Stimulated activated effector memory CD8-positive, alpha-beta T cell treated with anti-CD3 and anti-CD28 coated beads, Interleukin-12 subunit alpha, Interleukin-12 subunit beta, amount 100 ng/mL, for 72 hours (primary cell): ENCODE data around the gene TMEM184C.

ENCODE experiments used
- ATAC-seq: fragments of 150-1000 bp; cut with Tn5 transposase; 2 replicates; pipeline ENCODE4 v1.10.0; 2021
- DNase-seq, 2 donors: peaks; one replicate each; pipeline ENCODE4 v3.0.0; 2021 to 2022; ENCODE audit warnings: low spot score in 2 of 2
- H3K27ac Mint-ChIP-seq: one replicate; pipeline ENCODE4 v1.8.0; 2022; ENCODE audit warnings: mild to moderate bottlenecking, mixed read lengths
- H3K36me3 Mint-ChIP-seq: one replicate; pipeline ENCODE4 v1.8.0; 2022; ENCODE audit warnings: mild to moderate bottlenecking, mixed read lengths
- H3K4me1 Mint-ChIP-seq: one replicate; pipeline ENCODE4 v1.8.0; 2022; ENCODE audit warnings: mixed read lengths
- H3K4me3 Mint-ChIP-seq: one replicate; pipeline ENCODE4 v1.8.0; 2022; ENCODE audit warnings: mild to moderate bottlenecking, mixed read lengths
- H3K9me3 Mint-ChIP-seq: one replicate; pipeline ENCODE4 v1.8.0; 2022; ENCODE audit warnings: mixed read lengths

Gene TMEM184C

DNA sequence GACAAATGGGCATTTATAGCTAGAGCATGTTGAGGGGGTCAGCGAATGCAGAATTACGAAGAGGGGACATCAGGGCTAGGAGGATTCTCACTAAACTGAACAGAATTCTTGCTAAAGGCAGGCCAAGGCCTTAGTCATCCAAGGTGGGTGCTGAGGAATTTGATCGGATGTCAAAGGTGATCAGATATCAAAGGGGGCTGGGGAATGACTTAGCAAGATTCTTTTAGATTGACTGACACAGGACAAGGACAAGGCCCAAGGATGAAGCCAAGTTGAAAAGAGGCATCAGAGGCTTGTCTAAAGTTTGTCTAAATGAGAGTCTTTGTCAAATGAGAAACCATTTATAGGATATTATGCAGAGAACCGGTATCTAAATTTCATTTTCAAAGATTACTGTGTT, 9.7 kb downstream of the TMEM184C start:
- H3K27ac Mint-ChIP-seq: no peak overlapping the region
- H3K4me1 Mint-ChIP-seq: no peaks in the 10 kb centered on the region
- H3K4me3 Mint-ChIP-seq: no peak overlapping the region
- no peaks in the 10 kb centered on the region for H3K9me3 Mint-ChIP-seq
- DNase-seq (no peak), ATAC-seq (no peak)
- peaks cover 94% of the 10 kb centered on the region for H3K36me3 Mint-ChIP-seq

DNA sequence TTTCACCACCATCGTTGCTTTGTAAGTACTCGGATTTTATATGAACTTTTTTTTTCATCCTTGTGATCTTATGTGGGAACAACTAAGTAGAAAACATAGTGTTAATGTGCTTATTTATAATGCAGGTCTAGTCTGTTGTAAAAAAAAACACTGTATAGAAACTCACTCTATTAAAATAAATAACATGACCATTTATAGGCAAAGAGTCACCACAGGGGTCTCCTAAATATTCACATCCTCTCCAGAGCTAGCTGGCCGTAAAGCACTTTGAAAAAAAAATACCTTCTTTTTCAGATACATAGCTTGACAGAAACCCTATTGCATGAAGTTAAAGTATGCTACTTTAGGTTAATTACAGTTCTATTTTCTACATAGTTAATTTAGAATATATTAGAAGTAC, 11.2 kb downstream of the TMEM184C start:
- Mint-ChIP-seq H3K9me3 (no peaks in the 10 kb centered on the region), H3K36me3 (peaks cover 94% of the 10 kb centered on the region), H3K27ac (no peak overlapping the region), H3K4me1 (no peaks in the 10 kb centered on the region), H3K4me3 (no peak overlapping the region)
- ATAC-seq (no peak), DNase-seq (no peak)

DNA sequence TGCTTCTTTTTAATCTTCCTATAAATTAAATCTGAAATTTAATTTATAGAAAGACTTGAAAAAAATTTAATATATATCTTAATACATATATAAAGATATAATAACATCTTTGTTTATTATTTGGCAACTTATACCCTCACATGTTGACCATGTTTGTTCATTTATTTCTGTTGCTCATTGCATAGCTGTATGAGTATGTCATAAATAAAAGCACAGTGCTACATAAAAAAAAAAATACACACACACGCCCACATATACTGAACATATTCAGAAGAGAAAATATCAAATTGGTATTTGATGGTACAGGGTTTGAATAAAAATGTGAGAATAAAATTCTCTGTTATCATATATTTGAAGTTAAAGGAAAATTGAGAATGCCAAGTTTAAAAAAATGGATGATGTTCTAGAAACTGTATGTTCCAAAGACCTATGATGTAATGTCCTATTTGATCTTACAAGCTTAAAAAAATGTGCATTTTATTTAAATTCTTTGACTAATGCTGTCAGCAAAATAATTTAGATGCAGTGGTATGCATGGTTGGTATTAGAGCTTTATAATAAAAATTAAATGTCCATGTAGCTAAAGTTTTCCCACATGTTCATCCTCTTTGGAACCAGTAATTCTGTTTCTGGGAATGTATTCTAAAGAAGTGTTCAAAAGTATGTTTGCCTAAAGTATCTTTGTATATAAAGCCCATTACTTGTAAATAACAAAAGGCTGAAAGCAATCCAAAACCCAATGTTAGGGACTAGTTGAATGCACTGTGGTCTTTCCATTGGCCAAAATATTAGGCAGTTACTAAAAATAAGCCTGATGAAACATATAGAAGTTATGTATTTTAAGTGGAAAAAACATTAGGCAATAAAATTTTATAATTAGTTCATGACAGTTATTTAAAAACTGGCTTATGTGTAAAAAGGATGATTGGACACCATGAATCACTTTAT, 12.9 kb downstream of the TMEM184C start:
- DNase-seq (no peak), ATAC-seq (no peak)
- Mint-ChIP-seq H3K4me3 (no peak overlapping the region), H3K4me1 (no peaks in the 10 kb centered on the region), H3K9me3 (no peaks in the 10 kb centered on the region), H3K36me3 (peaks cover 94% of the 10 kb centered on the region), H3K27ac (no peak overlapping the region)

DNA sequence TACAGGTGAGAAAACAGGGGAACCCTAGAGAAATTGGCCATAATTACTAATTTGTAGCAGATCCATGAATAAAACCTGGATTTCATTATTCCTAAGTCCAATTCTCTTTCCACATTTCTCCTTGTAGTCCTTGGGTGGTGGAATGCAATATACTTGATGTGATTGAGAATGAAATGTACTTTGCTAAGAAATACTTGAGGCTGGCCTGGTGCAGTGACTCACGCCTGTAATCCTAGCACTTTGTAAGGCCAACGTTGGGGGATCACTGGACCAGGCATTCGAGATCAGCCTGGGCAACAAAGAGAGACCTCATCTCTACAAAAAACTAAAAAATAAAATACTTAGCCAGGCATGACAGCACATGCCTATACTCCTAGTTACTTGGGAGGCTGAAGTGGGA, 15.9 kb downstream of the TMEM184C start:
- H3K36me3 Mint-ChIP-seq: peaks cover 100% of the 10 kb centered on the region
- DNase-seq (no peak), ATAC-seq (no peak)
- peak overlapping the region; percentile 52 for H3K27ac Mint-ChIP-seq
- no peak overlapping the region for H3K4me3 Mint-ChIP-seq
- no peaks in the 10 kb centered on the region for H3K9me3 Mint-ChIP-seq
- H3K4me1 Mint-ChIP-seq: no peaks in the 10 kb centered on the region

DNA sequence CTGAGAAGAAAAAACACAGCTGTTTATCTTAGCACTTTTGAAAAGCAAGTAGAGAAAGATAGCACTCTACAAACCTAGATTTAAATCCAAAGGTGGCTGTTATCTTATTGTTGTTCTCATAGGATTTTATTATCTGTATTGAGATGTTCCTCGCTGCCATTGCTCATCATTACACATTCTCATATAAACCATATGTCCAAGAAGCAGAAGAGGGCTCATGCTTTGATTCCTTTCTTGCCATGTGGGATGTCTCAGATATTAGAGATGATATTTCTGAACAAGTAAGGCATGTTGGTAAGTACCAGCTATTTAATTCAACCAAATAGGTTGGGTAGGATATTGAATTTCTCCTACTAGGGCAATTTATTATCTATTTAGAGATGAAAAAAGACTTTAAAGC, 16.4 kb downstream of the TMEM184C start:
- Mint-ChIP-seq H3K4me1 (no peaks in the 10 kb centered on the region), H3K36me3 (peaks cover 100% of the 10 kb centered on the region), H3K9me3 (no peaks in the 10 kb centered on the region), H3K4me3 (no peak overlapping the region), H3K27ac (peak overlapping the region; percentile 52)
- no peak for ATAC-seq
- no peak for DNase-seq

DNA sequence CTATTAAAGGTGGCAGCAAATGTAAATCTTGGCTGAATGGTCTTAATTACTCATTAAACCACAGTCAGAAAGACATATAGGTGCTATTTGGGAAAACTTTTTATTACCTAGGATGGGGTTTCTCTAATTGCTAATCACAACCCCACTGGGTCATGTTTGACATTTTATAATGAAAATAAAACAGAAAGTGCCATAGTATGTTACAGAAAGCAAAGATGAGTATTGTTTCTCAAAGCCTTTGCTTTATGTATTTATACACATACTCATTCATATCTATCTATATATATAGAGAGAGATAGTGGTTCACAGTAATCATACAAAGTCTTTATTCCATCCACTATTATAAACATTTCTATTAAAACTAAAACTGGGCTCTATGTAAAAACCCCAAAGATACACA, 18.2 kb downstream of the TMEM184C start:
- DNase-seq (no peak), ATAC-seq (no peak)
- Mint-ChIP-seq H3K27ac (no peak overlapping the region), H3K4me3 (no peak overlapping the region), H3K36me3 (peaks cover 90% of the 10 kb centered on the region), H3K9me3 (no peaks in the 10 kb centered on the region), H3K4me1 (peaks cover 15% of the 10 kb centered on the region)

DNA sequence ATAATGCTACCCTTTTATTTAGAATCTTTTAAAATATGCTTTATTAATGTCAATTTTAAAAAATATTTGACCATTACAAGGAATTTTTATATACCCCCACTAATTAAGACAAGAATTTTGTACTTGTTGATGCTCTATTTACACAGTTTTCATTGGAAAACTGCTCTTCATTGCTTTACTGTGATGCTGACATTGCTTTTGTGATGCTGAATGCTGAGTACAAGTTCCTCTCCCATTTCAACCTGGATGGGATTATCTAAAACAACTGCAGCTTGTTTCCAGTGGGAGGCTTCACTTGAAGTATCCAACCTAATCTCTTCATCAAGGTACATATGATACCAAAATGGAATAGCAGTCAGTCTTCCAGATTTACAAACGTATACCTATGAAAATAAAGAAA, 21.2 kb downstream of the TMEM184C start:
- no peak overlapping the region for H3K4me3 Mint-ChIP-seq
- H3K9me3 Mint-ChIP-seq: no peaks in the 10 kb centered on the region
- H3K36me3 Mint-ChIP-seq: peaks cover 69% of the 10 kb centered on the region
- H3K4me1 Mint-ChIP-seq: peaks cover 17% of the 10 kb centered on the region
- no peak for DNase-seq
- ATAC-seq: no peak
- no peak overlapping the region for H3K27ac Mint-ChIP-seq

DNA sequence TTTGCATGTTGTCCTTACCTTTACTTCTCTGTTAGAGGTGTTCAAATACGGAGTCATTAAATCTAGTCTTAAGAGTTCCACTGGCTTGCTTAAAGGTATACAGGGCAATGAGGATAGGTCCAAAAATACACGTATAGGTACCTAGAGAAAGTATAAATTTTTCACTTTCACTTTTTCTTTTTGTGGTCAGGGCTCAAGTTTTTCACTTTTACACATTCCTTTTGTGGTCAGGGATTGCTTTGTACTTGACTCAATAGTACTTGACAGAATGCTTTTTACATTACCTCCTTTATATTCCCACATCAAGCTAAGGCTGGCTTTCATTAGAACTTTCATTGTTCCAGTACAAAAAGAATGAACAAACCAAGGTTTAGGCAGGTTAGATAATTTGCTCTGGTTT, 21.7 kb downstream of the TMEM184C start:
- Mint-ChIP-seq H3K9me3 (no peaks in the 10 kb centered on the region), H3K27ac (no peak overlapping the region), H3K36me3 (peaks cover 64% of the 10 kb centered on the region), H3K4me3 (no peak overlapping the region), H3K4me1 (peaks cover 17% of the 10 kb centered on the region)
- ATAC-seq: no peak
- no peak for DNase-seq

DNA sequence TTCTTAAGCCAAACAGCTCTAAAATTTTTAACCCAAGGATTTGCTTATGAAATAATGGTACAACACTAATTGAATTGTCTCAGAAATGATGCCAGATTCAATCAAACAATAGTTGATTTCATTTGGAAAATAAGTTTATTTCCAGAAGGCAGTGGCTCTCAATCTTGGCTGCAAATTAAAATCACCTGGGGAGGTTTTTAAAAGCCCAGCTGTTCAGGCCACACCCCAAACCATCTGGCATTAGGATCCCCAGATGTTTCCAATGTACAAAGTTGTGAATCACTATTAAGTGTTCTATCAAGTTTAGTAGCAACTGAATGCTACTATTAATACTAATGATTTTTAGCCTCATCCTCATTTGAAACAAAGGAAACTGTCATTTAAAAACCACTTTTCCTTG, 22.2 kb downstream of the TMEM184C start:
- no peak overlapping the region for H3K4me3 Mint-ChIP-seq
- no peak for ATAC-seq
- no peak for DNase-seq
- H3K9me3 Mint-ChIP-seq: no peaks in the 10 kb centered on the region
- H3K27ac Mint-ChIP-seq: no peak overlapping the region
- peaks cover 59% of the 10 kb centered on the region for H3K36me3 Mint-ChIP-seq
- H3K4me1 Mint-ChIP-seq: peaks cover 17% of the 10 kb centered on the region

DNA sequence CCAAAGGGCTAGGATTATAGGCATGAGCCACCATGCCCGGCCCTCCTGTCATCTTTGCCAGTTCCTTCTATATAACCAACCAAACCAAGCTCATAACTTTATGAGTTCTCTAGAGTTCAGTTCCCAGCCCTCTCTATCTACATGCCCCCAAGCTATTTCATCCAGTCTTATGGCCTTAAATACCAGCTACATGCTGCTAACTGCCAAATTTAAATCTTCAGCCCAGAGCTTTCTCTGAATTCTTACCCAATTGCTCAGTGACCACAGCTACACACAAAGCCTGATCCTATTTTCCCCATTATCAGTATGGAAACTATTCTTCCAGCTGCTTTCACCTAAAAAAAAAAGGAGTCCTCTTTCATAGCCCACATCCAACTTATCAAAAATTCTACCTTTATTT, 23.1 kb downstream of the TMEM184C start:
- no peak for ATAC-seq

DNA sequence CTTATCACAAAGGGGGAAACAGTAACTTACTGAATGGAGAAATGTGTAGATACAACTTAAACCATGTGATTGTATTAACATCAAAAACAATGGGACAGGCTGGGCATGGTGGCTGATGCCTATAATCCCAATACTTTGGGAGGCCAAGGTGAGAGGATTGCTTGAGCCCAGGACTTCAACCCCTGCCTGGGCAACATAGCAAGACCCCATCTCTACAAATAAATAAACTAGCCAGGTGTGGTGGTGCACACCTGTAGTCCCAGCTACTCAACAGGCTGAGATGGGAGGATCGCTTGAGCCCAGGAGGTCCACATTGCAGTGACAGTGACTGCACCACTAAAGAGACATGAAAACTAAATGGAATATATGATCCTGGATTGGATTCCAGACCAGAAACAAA, 26.4 kb downstream of the TMEM184C start:
- no peaks in the 10 kb centered on the region for H3K9me3 Mint-ChIP-seq
- DNase-seq: no peak
- H3K27ac Mint-ChIP-seq: no peak overlapping the region
- no peak for ATAC-seq
- H3K4me1 Mint-ChIP-seq: peaks cover 25% of the 10 kb centered on the region
- no peak overlapping the region for H3K4me3 Mint-ChIP-seq
- peaks cover 17% of the 10 kb centered on the region for H3K36me3 Mint-ChIP-seq

More for the DNA sequence above, 23.1 kb downstream of the TMEM184C start:
- Mint-ChIP-seq H3K9me3 (no peaks in the 10 kb centered on the region), H3K4me3 (no peak overlapping the region), H3K4me1 (peaks cover 17% of the 10 kb centered on the region), H3K27ac (no peak overlapping the region), H3K36me3 (peaks cover 50% of the 10 kb centered on the region)
- no peak for DNase-seq

DNA sequence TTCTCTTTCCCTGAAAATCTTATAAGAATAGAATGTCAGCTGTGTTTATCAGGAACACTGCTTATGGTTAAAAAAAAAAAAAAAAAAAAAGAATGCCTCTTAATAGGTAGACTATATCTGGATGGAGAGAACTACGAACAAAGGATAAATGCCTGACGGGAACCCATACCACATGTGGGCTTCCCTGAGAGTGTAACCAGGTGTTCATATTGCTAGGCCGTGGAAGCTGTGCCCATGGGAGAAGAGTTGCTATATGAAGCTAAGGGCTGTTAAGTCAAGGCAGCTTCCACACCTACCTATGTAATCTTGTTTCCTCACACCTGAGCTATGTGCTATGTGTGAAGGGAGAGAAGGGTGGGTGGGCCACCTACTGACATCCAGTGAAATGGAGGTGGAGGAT, 27.3 kb downstream of the TMEM184C start:
- no peak for ATAC-seq
- Mint-ChIP-seq H3K36me3 (peaks cover 10% of the 10 kb centered on the region), H3K27ac (no peak overlapping the region), H3K4me1 (peaks cover 25% of the 10 kb centered on the region), H3K4me3 (no peak overlapping the region), H3K9me3 (no peaks in the 10 kb centered on the region)
- DNase-seq: no peak

DNA sequence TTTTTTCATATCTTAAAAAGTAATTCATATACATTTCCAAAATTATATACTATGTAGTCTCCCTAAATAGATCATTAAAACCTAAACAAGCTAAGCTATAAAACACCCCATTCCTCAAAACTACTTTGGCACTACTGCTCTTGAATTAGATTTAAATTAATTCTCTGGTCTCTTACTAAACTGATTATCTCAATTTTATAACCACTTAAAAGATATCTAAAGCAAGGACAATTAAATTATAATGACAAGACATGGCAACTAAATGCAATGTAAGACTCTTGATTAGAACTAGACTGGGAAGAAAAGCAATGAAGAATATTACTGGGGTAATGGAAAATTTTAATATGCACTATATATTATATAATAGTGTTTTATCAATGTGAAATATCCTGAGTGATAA, 27.9 kb downstream of the TMEM184C start:
- Mint-ChIP-seq H3K27ac (no peak overlapping the region), H3K4me1 (peaks cover 24% of the 10 kb centered on the region), H3K4me3 (no peak overlapping the region), H3K36me3 (peaks cover 12% of the 10 kb centered on the region), H3K9me3 (no peaks in the 10 kb centered on the region)
- DNase-seq (no peak), ATAC-seq (no peak)

DNA sequence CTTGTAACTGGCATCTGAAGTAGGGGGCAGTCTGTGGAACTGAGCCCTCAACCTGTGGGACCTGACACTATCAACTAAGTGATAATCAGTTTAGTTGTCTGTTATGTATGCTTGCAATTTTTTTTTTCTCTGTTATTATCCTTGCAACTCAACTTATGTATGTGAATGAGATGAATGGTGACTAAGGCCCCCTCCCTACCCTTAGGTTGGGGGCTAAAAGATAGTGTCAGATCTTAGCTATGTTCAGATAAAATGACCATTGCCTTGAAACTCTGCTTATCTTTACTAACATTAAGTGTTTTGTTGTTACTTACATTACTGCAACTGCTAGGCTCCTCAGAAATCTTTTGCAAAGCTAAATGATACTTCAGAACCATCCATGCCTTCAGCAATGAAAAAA, 31.5 kb downstream of the TMEM184C start:
- H3K36me3 Mint-ChIP-seq: peaks cover 37% of the 10 kb centered on the region
- no peaks in the 10 kb centered on the region for H3K9me3 Mint-ChIP-seq
- ATAC-seq (no peak), DNase-seq (no peak)
- peaks cover 20% of the 10 kb centered on the region for H3K4me1 Mint-ChIP-seq
- no peak overlapping the region for H3K27ac Mint-ChIP-seq
- H3K4me3 Mint-ChIP-seq: no peak overlapping the region

DNA sequence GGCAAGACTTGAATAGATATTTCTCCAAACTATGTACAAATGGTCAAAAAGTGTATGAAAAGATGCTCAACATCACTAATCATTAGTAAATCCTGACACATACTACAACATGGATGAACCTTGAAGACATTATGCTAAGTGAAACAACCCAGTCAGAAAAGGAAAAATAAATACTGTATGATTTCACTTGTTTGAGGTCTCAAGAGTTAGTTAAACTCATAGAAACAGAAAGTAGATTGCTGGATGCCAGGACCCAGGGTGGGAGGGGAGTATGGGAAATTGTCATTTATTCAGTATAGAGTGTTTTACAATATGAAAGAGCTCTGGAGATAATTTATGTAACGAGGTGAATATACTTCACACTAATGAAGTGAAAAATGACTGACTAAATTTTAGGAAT, 34.4 kb downstream of the TMEM184C start:
- no peaks in the 10 kb centered on the region for H3K9me3 Mint-ChIP-seq
- H3K4me3 Mint-ChIP-seq: no peak overlapping the region
- H3K4me1 Mint-ChIP-seq: peaks cover 20% of the 10 kb centered on the region
- no peak overlapping the region for H3K27ac Mint-ChIP-seq
- ATAC-seq (peak; percentile 75), DNase-seq (no peak)
- peaks cover 58% of the 10 kb centered on the region for H3K36me3 Mint-ChIP-seq

DNA sequence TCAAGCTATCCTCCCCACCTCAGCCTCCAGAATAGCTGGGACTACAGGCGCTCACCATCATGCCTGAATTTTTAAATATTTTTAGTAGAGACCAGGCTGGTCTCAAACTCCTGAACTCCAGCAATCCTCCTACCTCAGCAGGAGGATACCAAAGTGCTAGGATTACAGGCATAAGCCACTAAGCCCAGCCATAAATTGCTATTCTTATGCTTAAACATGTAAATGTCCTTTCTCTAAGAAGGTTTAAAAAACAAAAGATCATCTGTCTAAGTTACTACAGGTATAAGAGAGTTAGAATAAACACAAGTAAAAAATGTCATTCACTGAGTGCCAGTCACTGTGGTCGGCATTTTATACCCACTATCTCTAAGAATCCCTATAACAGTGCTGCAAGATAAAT, 38.4 kb downstream of the TMEM184C start:
- H3K4me1 Mint-ChIP-seq: no peaks in the 10 kb centered on the region
- DNase-seq (no peak), ATAC-seq (no peak)
- H3K36me3 Mint-ChIP-seq: peaks cover 92% of the 10 kb centered on the region
- H3K4me3 Mint-ChIP-seq: no peak overlapping the region
- no peak overlapping the region for H3K27ac Mint-ChIP-seq
- no peaks in the 10 kb centered on the region for H3K9me3 Mint-ChIP-seq
